Measurements from ENCODE around the gene SCN5A.

The SCN5A gene

DNA sequence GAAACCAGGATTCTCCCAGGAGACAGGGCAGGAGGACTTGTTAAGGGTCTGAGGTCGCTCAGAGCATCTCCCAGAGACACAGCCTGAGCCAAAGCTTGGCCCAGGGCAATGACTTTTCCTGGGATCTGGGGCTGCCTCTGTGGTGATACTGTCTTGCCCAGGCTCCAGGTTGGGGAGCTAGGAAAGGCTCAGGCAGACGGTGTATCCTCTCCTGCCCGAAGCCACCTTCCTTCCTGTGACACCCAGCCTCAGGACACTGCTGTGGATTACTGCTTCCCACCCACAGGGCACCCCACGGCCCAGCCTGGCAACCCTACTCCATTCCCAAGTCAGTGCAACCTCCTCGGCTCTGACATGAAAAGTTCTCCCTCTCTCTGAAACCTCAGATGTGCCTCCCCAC, 31.9 kb downstream of the SCN5A start:
- TF ChIP-seq ZFP3 (CRISPR knock-in tag; IDR thresholded peaks at IDR 0.05) = no peak
- no peak for TF ChIP-seq ZNF70 (CRISPR knock-in tag; IDR thresholded peaks at IDR 0.05)
- TF ChIP-seq ARNTL (CRISPR knock-in tag; IDR thresholded peaks at IDR 0.05; ENCODE audit: borderline replicate concordance, low read depth) = no peak
- TF ChIP-seq CSDC2 (CRISPR knock-in tag; IDR thresholded peaks at IDR 0.05) = no peak
- TF ChIP-seq ZFP30 (CRISPR knock-in tag; IDR thresholded peaks at IDR 0.05) = no peak
- TF ChIP-seq, protein P1, sequence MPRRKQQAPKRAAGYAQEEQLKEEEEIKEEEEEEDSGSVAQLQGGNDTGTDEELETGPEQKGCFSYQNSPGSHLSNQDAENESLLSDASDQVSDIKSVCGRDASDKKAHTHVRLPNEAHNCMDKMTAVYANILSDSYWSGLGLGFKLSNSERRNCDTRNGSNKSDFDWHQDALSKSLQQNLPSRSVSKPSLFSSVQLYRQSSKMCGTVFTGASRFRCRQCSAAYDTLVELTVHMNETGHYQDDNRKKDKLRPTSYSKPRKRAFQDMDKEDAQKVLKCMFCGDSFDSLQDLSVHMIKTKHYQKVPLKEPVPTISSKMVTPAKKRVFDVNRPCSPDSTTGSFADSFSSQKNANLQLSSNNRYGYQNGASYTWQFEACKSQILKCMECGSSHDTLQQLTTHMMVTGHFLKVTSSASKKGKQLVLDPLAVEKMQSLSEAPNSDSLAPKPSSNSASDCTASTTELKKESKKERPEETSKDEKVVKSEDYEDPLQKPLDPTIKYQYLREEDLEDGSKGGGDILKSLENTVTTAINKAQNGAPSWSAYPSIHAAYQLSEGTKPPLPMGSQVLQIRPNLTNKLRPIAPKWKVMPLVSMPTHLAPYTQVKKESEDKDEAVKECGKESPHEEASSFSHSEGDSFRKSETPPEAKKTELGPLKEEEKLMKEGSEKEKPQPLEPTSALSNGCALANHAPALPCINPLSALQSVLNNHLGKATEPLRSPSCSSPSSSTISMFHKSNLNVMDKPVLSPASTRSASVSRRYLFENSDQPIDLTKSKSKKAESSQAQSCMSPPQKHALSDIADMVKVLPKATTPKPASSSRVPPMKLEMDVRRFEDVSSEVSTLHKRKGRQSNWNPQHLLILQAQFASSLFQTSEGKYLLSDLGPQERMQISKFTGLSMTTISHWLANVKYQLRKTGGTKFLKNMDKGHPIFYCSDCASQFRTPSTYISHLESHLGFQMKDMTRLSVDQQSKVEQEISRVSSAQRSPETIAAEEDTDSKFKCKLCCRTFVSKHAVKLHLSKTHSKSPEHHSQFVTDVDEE (CRISPR knock-in tag; IDR thresholded peaks at IDR 0.05) = no peak
- TF ChIP-seq SNAI2 (CRISPR knock-in tag; IDR thresholded peaks at IDR 0.05) = no peak
- ATAC-seq = no peak

DNA sequence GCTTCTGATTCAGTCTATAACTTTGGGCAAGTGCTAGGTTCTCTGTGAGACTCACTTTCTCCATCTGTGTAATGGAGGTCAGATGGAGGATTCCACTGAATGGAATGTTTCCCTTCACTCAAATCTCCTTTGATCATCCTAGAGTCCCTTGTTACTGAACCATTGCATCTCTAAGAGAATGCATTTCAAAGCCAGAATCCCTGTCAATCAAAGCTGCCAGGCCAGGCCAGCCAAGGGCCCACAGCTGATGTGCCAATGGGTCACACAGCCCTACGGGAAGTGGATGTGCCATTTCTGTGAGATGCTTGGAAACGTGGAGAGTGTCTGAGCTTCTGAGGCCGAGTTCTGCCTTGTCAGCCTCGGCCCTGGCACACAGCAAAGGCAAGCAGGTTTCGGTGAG, 32.4 kb downstream of the SCN5A start:
- TF ChIP-seq ARNTL (CRISPR knock-in tag; IDR thresholded peaks at IDR 0.05; ENCODE audit: borderline replicate concordance, low read depth) = no peak
- no peak for TF ChIP-seq ESRRG (CRISPR knock-in tag; IDR thresholded peaks at IDR 0.05)
- TF ChIP-seq ZFP30 (CRISPR knock-in tag; IDR thresholded peaks at IDR 0.05) = no peak
- TF ChIP-seq PPARA (CRISPR knock-in tag; IDR thresholded peaks at IDR 0.05; ENCODE audit: borderline replicate concordance) = no peak
- TF ChIP-seq ISL1 (CRISPR knock-in tag; IDR thresholded peaks at IDR 0.05) = no peak
- TF ChIP-seq BACH2 (CRISPR knock-in tag; IDR thresholded peaks at IDR 0.05; ENCODE audit: borderline replicate concordance) = no peak
- TF ChIP-seq, protein P2, sequence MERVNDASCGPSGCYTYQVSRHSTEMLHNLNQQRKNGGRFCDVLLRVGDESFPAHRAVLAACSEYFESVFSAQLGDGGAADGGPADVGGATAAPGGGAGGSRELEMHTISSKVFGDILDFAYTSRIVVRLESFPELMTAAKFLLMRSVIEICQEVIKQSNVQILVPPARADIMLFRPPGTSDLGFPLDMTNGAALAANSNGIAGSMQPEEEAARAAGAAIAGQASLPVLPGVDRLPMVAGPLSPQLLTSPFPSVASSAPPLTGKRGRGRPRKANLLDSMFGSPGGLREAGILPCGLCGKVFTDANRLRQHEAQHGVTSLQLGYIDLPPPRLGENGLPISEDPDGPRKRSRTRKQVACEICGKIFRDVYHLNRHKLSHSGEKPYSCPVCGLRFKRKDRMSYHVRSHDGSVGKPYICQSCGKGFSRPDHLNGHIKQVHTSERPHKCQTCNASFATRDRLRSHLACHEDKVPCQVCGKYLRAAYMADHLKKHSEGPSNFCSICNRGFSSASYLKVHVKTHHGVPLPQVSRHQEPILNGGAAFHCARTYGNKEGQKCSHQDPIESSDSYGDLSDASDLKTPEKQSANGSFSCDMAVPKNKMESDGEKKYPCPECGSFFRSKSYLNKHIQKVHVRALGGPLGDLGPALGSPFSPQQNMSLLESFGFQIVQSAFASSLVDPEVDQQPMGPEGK (CRISPR knock-in tag; IDR thresholded peaks at IDR 0.05; ENCODE audit: borderline replicate concordance) = no peak
- no peak for TF ChIP-seq TOX (CRISPR knock-in tag; IDR thresholded peaks at IDR 0.05; ENCODE audit: borderline replicate concordance)
- no peak for TF ChIP-seq ZFP3 (CRISPR knock-in tag; IDR thresholded peaks at IDR 0.05)
- TF ChIP-seq SNAI2 (CRISPR knock-in tag; IDR thresholded peaks at IDR 0.05) = no peak
- no peak for TF ChIP-seq ZNF565 (CRISPR knock-in tag; conservative IDR thresholded peaks at IDR 0.05; ENCODE audit: low read depth)
- TF ChIP-seq, protein P3, sequence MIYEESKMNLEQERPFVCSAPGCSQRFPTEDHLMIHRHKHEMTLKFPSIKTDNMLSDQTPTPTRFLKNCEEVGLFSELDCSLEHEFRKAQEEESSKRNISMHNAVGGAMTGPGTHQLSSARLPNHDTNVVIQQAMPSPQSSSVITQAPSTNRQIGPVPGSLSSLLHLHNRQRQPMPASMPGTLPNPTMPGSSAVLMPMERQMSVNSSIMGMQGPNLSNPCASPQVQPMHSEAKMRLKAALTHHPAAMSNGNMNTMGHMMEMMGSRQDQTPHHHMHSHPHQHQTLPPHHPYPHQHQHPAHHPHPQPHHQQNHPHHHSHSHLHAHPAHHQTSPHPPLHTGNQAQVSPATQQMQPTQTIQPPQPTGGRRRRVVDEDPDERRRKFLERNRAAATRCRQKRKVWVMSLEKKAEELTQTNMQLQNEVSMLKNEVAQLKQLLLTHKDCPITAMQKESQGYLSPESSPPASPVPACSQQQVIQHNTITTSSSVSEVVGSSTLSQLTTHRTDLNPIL (CRISPR knock-in tag; IDR thresholded peaks at IDR 0.05; ENCODE audit: low read depth) = no peak
- TF ChIP-seq ZC3H10 (CRISPR knock-in tag; IDR thresholded peaks at IDR 0.05) = no peak
- no peak for TF ChIP-seq OSR1 (CRISPR knock-in tag; IDR thresholded peaks at IDR 0.05)
- TF ChIP-seq TCF4 (CRISPR knock-in tag; IDR thresholded peaks at IDR 0.05; ENCODE audit: borderline replicate concordance) = no peak
- TF ChIP-seq, protein P1 (CRISPR knock-in tag; IDR thresholded peaks at IDR 0.05) = no peak
- TF ChIP-seq, protein P4, sequence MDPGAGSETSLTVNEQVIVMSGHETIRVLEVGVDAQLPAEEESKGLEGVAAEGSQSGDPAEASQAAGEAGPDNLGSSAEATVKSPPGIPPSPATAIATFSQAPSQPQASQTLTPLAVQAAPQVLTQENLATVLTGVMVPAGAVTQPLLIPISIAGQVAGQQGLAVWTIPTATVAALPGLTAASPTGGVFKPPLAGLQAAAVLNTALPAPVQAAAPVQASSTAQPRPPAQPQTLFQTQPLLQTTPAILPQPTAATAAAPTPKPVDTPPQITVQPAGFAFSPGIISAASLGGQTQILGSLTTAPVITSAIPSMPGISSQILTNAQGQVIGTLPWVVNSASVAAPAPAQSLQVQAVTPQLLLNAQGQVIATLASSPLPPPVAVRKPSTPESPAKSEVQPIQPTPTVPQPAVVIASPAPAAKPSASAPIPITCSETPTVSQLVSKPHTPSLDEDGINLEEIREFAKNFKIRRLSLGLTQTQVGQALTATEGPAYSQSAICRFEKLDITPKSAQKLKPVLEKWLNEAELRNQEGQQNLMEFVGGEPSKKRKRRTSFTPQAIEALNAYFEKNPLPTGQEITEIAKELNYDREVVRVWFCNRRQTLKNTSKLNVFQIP (CRISPR knock-in tag; IDR thresholded peaks at IDR 0.05; ENCODE audit: borderline replicate concordance, low read depth) = no peak
- TF ChIP-seq CSDC2 (CRISPR knock-in tag; IDR thresholded peaks at IDR 0.05) = no peak
- TF ChIP-seq ZNF8 (CRISPR knock-in tag; IDR thresholded peaks at IDR 0.05) = no peak
- TF ChIP-seq RARB (CRISPR knock-in tag; IDR thresholded peaks at IDR 0.05) = no peak
- no peak for ATAC-seq

All from SK-N-SH treated with all-trans-retinoic acid at 6 μM for 48 hours (cell line).